Measurements from ENCODE around the gene KSR1.

GRCh38 chr17:27522028-27522635 lies 65.9 kb downstream of the KSR1 start:
- TF ChIP-seq, protein P1, sequence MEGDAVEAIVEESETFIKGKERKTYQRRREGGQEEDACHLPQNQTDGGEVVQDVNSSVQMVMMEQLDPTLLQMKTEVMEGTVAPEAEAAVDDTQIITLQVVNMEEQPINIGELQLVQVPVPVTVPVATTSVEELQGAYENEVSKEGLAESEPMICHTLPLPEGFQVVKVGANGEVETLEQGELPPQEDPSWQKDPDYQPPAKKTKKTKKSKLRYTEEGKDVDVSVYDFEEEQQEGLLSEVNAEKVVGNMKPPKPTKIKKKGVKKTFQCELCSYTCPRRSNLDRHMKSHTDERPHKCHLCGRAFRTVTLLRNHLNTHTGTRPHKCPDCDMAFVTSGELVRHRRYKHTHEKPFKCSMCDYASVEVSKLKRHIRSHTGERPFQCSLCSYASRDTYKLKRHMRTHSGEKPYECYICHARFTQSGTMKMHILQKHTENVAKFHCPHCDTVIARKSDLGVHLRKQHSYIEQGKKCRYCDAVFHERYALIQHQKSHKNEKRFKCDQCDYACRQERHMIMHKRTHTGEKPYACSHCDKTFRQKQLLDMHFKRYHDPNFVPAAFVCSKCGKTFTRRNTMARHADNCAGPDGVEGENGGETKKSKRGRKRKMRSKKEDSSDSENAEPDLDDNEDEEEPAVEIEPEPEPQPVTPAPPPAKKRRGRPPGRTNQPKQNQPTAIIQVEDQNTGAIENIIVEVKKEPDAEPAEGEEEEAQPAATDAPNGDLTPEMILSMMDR (IDR thresholded peaks at IDR 0.05), result no peak
- TF ChIP-seq POLR2A (IDR thresholded peaks at IDR 0.05), result no peak

Measured in Peyer's patch (tissue), 4 donors.